DND-41 (cell line): Measurements from ENCODE around the gene TSPYL1.

Experiments used
- ATAC-seq: fragments of 200-7000 bp; cut with Tn5 transposase; 3 replicates; pipeline ENCODE4 v1.9.1; 2021; ENCODE audit warnings: low read depth; ENCODE audit not compliant: insufficient read depth
- DNase-seq: peaks from one replicate; pipeline ENCODE4 v3.0.0-alpha.2; 2020
- H2AFZ ChIP-seq: 2 replicates; pipeline ENCODE4 v1.6.0; 2012; ENCODE audit warnings: low read depth, low read length
- H3K27ac ChIP-seq: 2 replicates; pipeline ENCODE4 v1.5.1; 2012; ENCODE audit warnings: low read length, inconsistent platforms
- H3K27me3 ChIP-seq: fragments of 200-600 bp; sonication (generic); 2 replicates; pipeline ENCODE4 v1.6.0; 2012; ENCODE audit warnings: low read length, mild to moderate bottlenecking, inconsistent platforms; ENCODE audit not compliant: insufficient read depth, poor library complexity
- H3K36me3 ChIP-seq: 2 replicates; pipeline ENCODE4 v1.5.1; 2012; ENCODE audit warnings: low read length, inconsistent platforms; ENCODE audit not compliant: insufficient read depth
- H3K4me1 ChIP-seq: 2 replicates; pipeline ENCODE4 v1.5.1; 2012; ENCODE audit warnings: mild to moderate bottlenecking, low read length; ENCODE audit not compliant: insufficient read depth
- H3K4me2 ChIP-seq: 2 replicates; pipeline ENCODE4 v1.6.0; 2012; ENCODE audit warnings: mild to moderate bottlenecking, moderate library complexity, low read length, inconsistent platforms; ENCODE audit not compliant: insufficient read depth
- H3K4me3 ChIP-seq, 2 experiments: fragments of 200-600 bp in 1 of 2; shearing (Covaris generic) in 1 of 2; 2 replicates each; pipeline ENCODE4 v1.5.1; 2012 to 2016; ENCODE audit warnings: inconsistent platforms in 2 of 2, low read length in 2 of 2, mild to moderate bottlenecking in 2 of 2, low read depth in 1 of 2, moderate library complexity in 1 of 2
- H3K79me2 ChIP-seq: 2 replicates; pipeline ENCODE4 v1.6.0; 2012; ENCODE audit warnings: low read length, inconsistent platforms; ENCODE audit not compliant: insufficient read depth
- H3K9ac ChIP-seq: 2 replicates; pipeline ENCODE4 v1.6.0; 2012; ENCODE audit warnings: low read depth, mild to moderate bottlenecking, inconsistent platforms, low read length, moderate library complexity
- H3K9me3 ChIP-seq: 2 replicates; pipeline ENCODE4 v1.5.1; 2012; ENCODE audit warnings: low read length, moderate library complexity, mild to moderate bottlenecking, inconsistent platforms; ENCODE audit not compliant: insufficient read depth, severe bottlenecking
- H4K20me1 ChIP-seq: 2 replicates; pipeline ENCODE4 v1.6.0; 2012; ENCODE audit warnings: low read length; ENCODE audit not compliant: insufficient read depth
- CTCF ChIP-seq: IDR thresholded peaks from 2 replicates; pipeline ENCODE4 v1.5.1; 2012; ENCODE audit warnings: borderline replicate concordance, low read length, moderate library complexity, mild to moderate bottlenecking; ENCODE audit not compliant: poor library complexity, severe bottlenecking; ENCODE audit errors: extremely low read depth
- EZH2 ChIP-seq: IDR thresholded peaks from 3 replicates; pipeline ENCODE4 v1.6.1; 2012; ENCODE audit warnings: borderline replicate concordance, low read depth, mild to moderate bottlenecking, moderate library complexity, low read length, inconsistent platforms; ENCODE audit not compliant: severe bottlenecking

TSPYL1 gene

GRCh38 chr6:116309001-116309400 lies 29.3 kb upstream of the TSPYL1 start:
- no peak overlapping the region for H3K27ac ChIP-seq
- no peaks in the 10 kb centered on the region for H3K4me1 ChIP-seq
- ATAC-seq (no peak), DNase-seq (no peak)
- no peak overlapping the region for H3K9ac ChIP-seq
- H3K4me2 ChIP-seq, result no peak overlapping the region
- no peaks in the 10 kb centered on the region for H4K20me1 ChIP-seq
- H3K79me2 ChIP-seq, result no peaks in the 10 kb centered on the region
- no peak overlapping the region for H3K4me3 ChIP-seq
- no peak overlapping the region for H2AFZ ChIP-seq
- H3K27me3 ChIP-seq, result no peaks in the 10 kb centered on the region
- no peaks in the 10 kb centered on the region for H3K36me3 ChIP-seq
- H3K9me3 ChIP-seq, result no peaks in the 10 kb centered on the region
- TF ChIP-seq EZH2, result no peak
- no peak for TF ChIP-seq CTCF

- no peak overlapping the region for H3K27ac ChIP-seq
- no peaks in the 10 kb centered on the region for H3K27me3 ChIP-seq
- no peaks in the 10 kb centered on the region for H4K20me1 ChIP-seq
- no peak overlapping the region for H3K4me3 ChIP-seq
- no peaks in the 10 kb centered on the region for H3K9me3 ChIP-seq
- no peak overlapping the region for H2AFZ ChIP-seq
- no peaks in the 10 kb centered on the region for H3K36me3 ChIP-seq
- H3K4me1 ChIP-seq, result no peaks in the 10 kb centered on the region
- H3K4me2 ChIP-seq, result no peak overlapping the region
- TF ChIP-seq CTCF, result no peak
- TF ChIP-seq EZH2, result no peak
- no peak for ATAC-seq
- H3K79me2 ChIP-seq, result no peaks in the 10 kb centered on the region
- H3K9ac ChIP-seq, result no peak overlapping the region
- no peak for DNase-seq
Measured at GRCh38 chr6:116307633-116308032, 27.9 kb upstream of the TSPYL1 start.

- no peaks in the 10 kb centered on the region for H3K9me3 ChIP-seq
- H3K27me3 ChIP-seq, result no peaks in the 10 kb centered on the region
- TF ChIP-seq EZH2 (no peak), CTCF (no peak)
- no peaks in the 10 kb centered on the region for H3K79me2 ChIP-seq
- H3K36me3 ChIP-seq, result no peaks in the 10 kb centered on the region
- no peaks in the 10 kb centered on the region for H4K20me1 ChIP-seq
- H3K27ac ChIP-seq, result no peak overlapping the region
- no peak overlapping the region for H2AFZ ChIP-seq
- ATAC-seq, result no peak
- no peak for DNase-seq
- H3K4me3 ChIP-seq, result no peak overlapping the region
- no peaks in the 10 kb centered on the region for H3K4me1 ChIP-seq
- no peak overlapping the region for H3K9ac ChIP-seq
- H3K4me2 ChIP-seq, result no peak overlapping the region
Measured at GRCh38 chr6:116307001-116307400, 27.3 kb upstream of the TSPYL1 start.

GRCh38 chr6:116304538-116305097 lies 24.9 kb upstream of the TSPYL1 start:
- ATAC-seq (no peak), DNase-seq (no peak)
- H3K4me1 ChIP-seq, result no peaks in the 10 kb centered on the region
- H4K20me1 ChIP-seq, result no peaks in the 10 kb centered on the region
- H3K79me2 ChIP-seq, result no peaks in the 10 kb centered on the region
- no peaks in the 10 kb centered on the region for H3K9me3 ChIP-seq
- H3K4me3 ChIP-seq, result no peak overlapping the region
- no peak overlapping the region for H3K4me2 ChIP-seq
- H2AFZ ChIP-seq, result no peak overlapping the region
- no peaks in the 10 kb centered on the region for H3K27me3 ChIP-seq
- no peaks in the 10 kb centered on the region for H3K36me3 ChIP-seq
- no peak overlapping the region for H3K9ac ChIP-seq
- no peak overlapping the region for H3K27ac ChIP-seq
- TF ChIP-seq CTCF (no peak), EZH2 (no peak)
